H1 (cell line): ENCODE data around the gene DGKI. TPM values are rescaled to one million over a fixed set of nuclear protein-coding genes. Genes with fewer than 3 reads are reported as not detected.

Experiments used
- BACH1 ChIP-seq: IDR thresholded peaks from 2 replicates; pipeline ENCODE4 v1.6.1; 2012; ENCODE audit warnings: low read length, improper control_type of control experiment
- TEAD4 ChIP-seq: IDR thresholded peaks from 2 replicates; pipeline ENCODE4 v1.6.1; 2012; ENCODE audit warnings: low read depth, low read length, inconsistent platforms, mixed read lengths
- polyA plus RNA-seq, 7 experiments: library from polyadenylated mRNA; depleted of rRNA in 3 of 7; stranded (reverse) in 5 of 7; unstranded in 2 of 7; fragments of >200 nt in 5 of 7; fragments of 200-250 nt in 2 of 7; gene quantifications; 1 replicate in 5 of 7; 2 replicates in 1 of 7; 4 replicates in 1 of 7; pipeline versions ENCODE4 v1.2.1 to v1.2.3, GENCODE V29; 2011 to 2013; ENCODE audit warnings: missing spikeins in 2 of 7, mixed read lengths in 2 of 7
- total RNA-seq: library from RNA; stranded (reverse); fragmentation: NEBNext Ultra II Directional; extraction: Animal tissue kit (Norgen Biotek cat#: 25700); gene quantifications from 2 replicates; pipeline ENCODE4 v1.2.1, GENCODE V29; 2021

DGKI gene
- total and polyA plus RNA-seq, 2 of the 8 experiments (the other 6 are each of a cell fraction or from before 2014, with no cell fraction given), result 0.20 to 0.71 TPM

DNA sequence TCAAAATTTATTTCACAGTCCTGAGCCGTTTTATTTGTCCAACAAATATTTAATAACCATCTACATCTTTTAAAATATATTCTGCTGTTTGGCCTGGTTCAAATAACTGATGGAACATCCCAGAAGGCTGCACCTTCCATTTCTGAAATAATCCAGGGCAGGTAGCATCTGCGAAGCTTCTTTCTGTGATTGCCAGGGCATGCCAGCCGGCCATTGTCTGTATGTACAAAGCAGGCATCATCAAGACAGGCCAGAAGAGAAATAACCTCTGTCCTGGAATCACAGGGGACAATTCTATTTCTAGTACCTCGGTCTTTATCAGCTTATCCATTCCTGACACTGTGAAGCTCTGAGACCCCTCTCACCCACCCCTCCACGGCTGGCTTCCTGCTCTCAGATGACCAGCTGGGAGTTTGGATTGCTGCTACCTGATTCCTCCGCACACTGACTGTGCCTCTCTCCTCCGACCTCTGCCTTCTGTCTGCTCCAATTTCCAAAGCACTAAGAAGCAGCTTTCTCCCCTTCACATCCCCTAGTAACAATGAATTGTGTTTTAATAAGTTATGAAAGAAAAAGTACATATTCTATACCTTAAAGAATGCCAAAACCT, 8.0 kb downstream of the DGKI start (continued):
- TF ChIP-seq TEAD4, result no peak
- no peak for TF ChIP-seq BACH1
- TF ChIP-seq, all 59 proteins: peak for 0
